Osteocyte (in vitro differentiated cells): ENCODE results near the gene PRR11. TPM values are rescaled to one million over a fixed set of nuclear protein-coding genes. Genes with fewer than 3 reads are reported as not detected.

Experiments
- DNase-seq: peaks from one replicate; pipeline ENCODE4 v3.0.0; 2021; ENCODE audit warnings: mixed read lengths; ENCODE audit not compliant: unreplicated experiment; ENCODE audit errors: extremely low spot score
- H3K27ac Mint-ChIP-seq: one replicate; pipeline ENCODE4 v1.8.0; 2021; ENCODE audit warnings: mild to moderate bottlenecking, mixed read lengths; ENCODE audit not compliant: unreplicated experiment
- H3K27me3 Mint-ChIP-seq: one replicate; pipeline ENCODE4 v1.8.0; 2021; ENCODE audit warnings: mixed read lengths; ENCODE audit not compliant: unreplicated experiment
- H3K36me3 Mint-ChIP-seq: one replicate; pipeline ENCODE4 v1.8.0; 2021; ENCODE audit warnings: mixed read lengths; ENCODE audit not compliant: unreplicated experiment
- H3K4me1 Mint-ChIP-seq: one replicate; pipeline ENCODE4 v1.8.0; 2021; ENCODE audit warnings: mixed read lengths; ENCODE audit not compliant: unreplicated experiment
- H3K4me3 Mint-ChIP-seq: one replicate; pipeline ENCODE4 v1.8.0; 2021; ENCODE audit warnings: mild to moderate bottlenecking, moderate library complexity, mixed read lengths; ENCODE audit not compliant: unreplicated experiment
- H3K9me3 Mint-ChIP-seq: one replicate; pipeline ENCODE4 v1.8.0; 2021; ENCODE audit warnings: mixed read lengths; ENCODE audit not compliant: unreplicated experiment
- total RNA-seq: library from RNA; stranded (reverse); gene quantifications from 2 replicates; pipeline ENCODE4 v1.2.1, GENCODE V29; 2021
- TF ChIP-seq, protein P1 (sequence below): fragments of 200-600 bp; sonication (generic); IDR thresholded peaks from 2 replicates; pipeline ENCODE4 v1.5.0; 2021; ENCODE audit warnings: antibody characterized with exemption, mild to moderate bottlenecking, moderate library complexity

The PRR11 gene
- total RNA-seq, 1 donor from 2014 or later: 11.1 TPM

GRCh38 chr17:59151591-59151990, 4.0 kb upstream of the PRR11 start:
- Mint-ChIP-seq H3K4me1 (peaks cover 47% of the 10 kb centered on the region), H3K4me3 (peak overlapping the region; percentile 54)
- DNase-seq: no peak

DNA sequence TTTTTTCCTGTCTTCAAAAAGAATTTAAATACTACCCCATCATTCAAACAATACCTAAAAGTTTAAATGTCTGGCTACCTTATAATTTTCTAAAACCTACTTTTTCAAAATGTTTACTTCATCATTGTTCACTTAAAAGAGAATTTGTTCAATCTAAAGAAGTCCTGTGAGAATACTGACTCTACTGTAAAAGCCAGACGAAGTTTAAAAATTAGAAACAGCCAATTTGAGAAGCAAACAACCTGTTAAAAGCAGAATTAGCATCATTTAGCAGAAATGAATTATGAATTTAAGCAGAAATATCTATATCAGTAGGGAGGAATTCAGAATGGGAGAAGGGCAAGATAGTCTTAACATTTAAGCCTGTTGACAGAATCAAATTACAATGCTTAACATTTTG, 2.6 kb upstream of the PRR11 start:
- no peaks in the 10 kb centered on the region for H3K9me3 Mint-ChIP-seq
- no peaks in the 10 kb centered on the region for H3K27me3 Mint-ChIP-seq
- TF ChIP-seq, protein P1, sequence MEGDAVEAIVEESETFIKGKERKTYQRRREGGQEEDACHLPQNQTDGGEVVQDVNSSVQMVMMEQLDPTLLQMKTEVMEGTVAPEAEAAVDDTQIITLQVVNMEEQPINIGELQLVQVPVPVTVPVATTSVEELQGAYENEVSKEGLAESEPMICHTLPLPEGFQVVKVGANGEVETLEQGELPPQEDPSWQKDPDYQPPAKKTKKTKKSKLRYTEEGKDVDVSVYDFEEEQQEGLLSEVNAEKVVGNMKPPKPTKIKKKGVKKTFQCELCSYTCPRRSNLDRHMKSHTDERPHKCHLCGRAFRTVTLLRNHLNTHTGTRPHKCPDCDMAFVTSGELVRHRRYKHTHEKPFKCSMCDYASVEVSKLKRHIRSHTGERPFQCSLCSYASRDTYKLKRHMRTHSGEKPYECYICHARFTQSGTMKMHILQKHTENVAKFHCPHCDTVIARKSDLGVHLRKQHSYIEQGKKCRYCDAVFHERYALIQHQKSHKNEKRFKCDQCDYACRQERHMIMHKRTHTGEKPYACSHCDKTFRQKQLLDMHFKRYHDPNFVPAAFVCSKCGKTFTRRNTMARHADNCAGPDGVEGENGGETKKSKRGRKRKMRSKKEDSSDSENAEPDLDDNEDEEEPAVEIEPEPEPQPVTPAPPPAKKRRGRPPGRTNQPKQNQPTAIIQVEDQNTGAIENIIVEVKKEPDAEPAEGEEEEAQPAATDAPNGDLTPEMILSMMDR: no peak
- no peak for DNase-seq
- no peaks in the 10 kb centered on the region for H3K36me3 Mint-ChIP-seq
- peaks cover 50% of the 10 kb centered on the region for H3K4me1 Mint-ChIP-seq
- no peak overlapping the region for H3K27ac Mint-ChIP-seq
- no peak overlapping the region for H3K4me3 Mint-ChIP-seq

More at GRCh38 chr17:59151591-59151990, 4.0 kb upstream of the PRR11 start:
- H3K9me3 Mint-ChIP-seq: no peaks in the 10 kb centered on the region
- H3K36me3 Mint-ChIP-seq: no peaks in the 10 kb centered on the region
- TF ChIP-seq, protein P1: no peak
- H3K27ac Mint-ChIP-seq: no peak overlapping the region
- no peaks in the 10 kb centered on the region for H3K27me3 Mint-ChIP-seq

DNA sequence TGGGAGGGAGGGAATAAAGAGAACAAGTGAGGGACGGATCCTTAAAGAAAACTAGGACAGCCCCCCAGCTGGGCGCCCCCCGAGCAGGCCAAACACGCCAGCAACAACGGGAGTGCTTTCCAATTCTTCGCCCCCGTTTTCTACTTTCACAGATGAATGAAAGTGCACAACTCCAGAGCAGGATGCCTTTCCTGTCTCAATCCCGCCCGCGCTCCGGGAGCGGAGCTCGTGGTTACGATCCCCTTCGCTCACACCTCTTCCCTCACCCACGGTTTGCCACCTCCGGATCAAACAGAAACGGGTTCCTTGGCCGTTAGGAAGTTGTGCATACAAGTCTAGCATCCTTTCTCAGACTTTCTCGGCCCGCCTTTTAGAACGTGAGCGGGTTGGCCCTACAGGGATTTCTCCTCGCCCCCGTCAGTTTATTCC, 1.2 kb upstream of the PRR11 start:
- H3K4me3 Mint-ChIP-seq: no peak overlapping the region
- peaks cover 52% of the 10 kb centered on the region for H3K4me1 Mint-ChIP-seq
- H3K36me3 Mint-ChIP-seq: no peaks in the 10 kb centered on the region
- no peaks in the 10 kb centered on the region for H3K9me3 Mint-ChIP-seq
- DNase-seq: no peak
- no peak overlapping the region for H3K27ac Mint-ChIP-seq
- TF ChIP-seq, protein P1: no peak
- H3K27me3 Mint-ChIP-seq: no peaks in the 10 kb centered on the region

- TF ChIP-seq, protein P1: no peak
- Mint-ChIP-seq H3K36me3 (no peaks in the 10 kb centered on the region), H3K27ac (no peak within 1 kb of the TSS), H3K4me3 (no peak within 1 kb of the TSS), H3K4me1 (peaks cover 53% of the 10 kb centered on the region), H3K9me3 (no peaks in the 10 kb centered on the region), H3K27me3 (no peaks in the 10 kb centered on the region)
- peak; percentile 99 for DNase-seq
These were observed 666 bp upstream of the PRR11 start, which contains the start of gene SKA2 for GRCh38 chr17:59154721-59155438. SKA2 (minus strand) TSS chr17:59155186; CDS start chr17:59155163, 23 bp downstream.

GRCh38 chr17:59160157-59161025, 4.8 kb downstream of the PRR11 start:
- no peak for DNase-seq
- H3K27me3 Mint-ChIP-seq: no peaks in the 10 kb centered on the region
- no peaks in the 10 kb centered on the region for H3K36me3 Mint-ChIP-seq
- peaks cover 34% of the 10 kb centered on the region for H3K4me1 Mint-ChIP-seq
- no peak overlapping the region for H3K4me3 Mint-ChIP-seq
- TF ChIP-seq, protein P1: no peak
- peak overlapping the region; percentile 76 for H3K27ac Mint-ChIP-seq
- H3K9me3 Mint-ChIP-seq: no peaks in the 10 kb centered on the region
